HEK293T (cell line): ENCODE measurements around the gene PDE4B.
A peak's percentile ranks its signal among the peaks of the same experiment; 100 is the strongest.

ENCODE experiments used
- CTCF ChIA-PET: fragments of 350-600 bp; formaldehyde crosslinking; extraction: SDS; loops from one replicate; lab custom pipeline; 2021; ENCODE audit warnings: antibody characterized with exemption, inconsistent platforms; lab: Yijun Ruan, JAX
- POLR2A ChIA-PET: fragments of 350-600 bp; formaldehyde crosslinking; extraction: SDS; loops from one replicate; lab custom pipeline; 2020; ENCODE audit warnings: antibody characterized with exemption, inconsistent platforms; lab: Yijun Ruan, JAX
- DNase-seq: peaks from one replicate; pipeline ENCODE4 v3.0.0; 2012; ENCODE audit warnings: mixed read lengths; ENCODE audit errors: extremely low spot score
- ARNT ChIP-seq: fragments of 450-650 bp; IDR thresholded peaks from 2 replicates; pipeline ENCODE4 v1.6.1; 2017; ENCODE audit warnings: mild to moderate bottlenecking
- BHLHE40 ChIP-seq: fragments of 450-650 bp; IDR thresholded peaks from 2 replicates; pipeline ENCODE4 v1.6.1; 2016; ENCODE audit warnings: mild to moderate bottlenecking, moderate library complexity, borderline replicate concordance
- CTBP1 ChIP-seq: fragments of 450-650 bp; IDR thresholded peaks from 2 replicates; pipeline ENCODE4 v1.6.1; 2016; ENCODE audit warnings: borderline replicate concordance
- ELF4 ChIP-seq: fragments of 450-650 bp; IDR thresholded peaks from 2 replicates; pipeline ENCODE4 v1.6.1; 2017; ENCODE audit warnings: antibody characterized with exemption
- FOXA1 ChIP-seq: fragments of 450-650 bp; IDR thresholded peaks from 2 replicates; pipeline ENCODE4 v1.6.1; 2016; ENCODE audit warnings: mild to moderate bottlenecking
- FOXK2 ChIP-seq: fragments of 450-650 bp; IDR thresholded peaks from 2 replicates; pipeline ENCODE4 v1.6.1; 2016; ENCODE audit warnings: mild to moderate bottlenecking
- FOXM1 ChIP-seq: fragments of 450-650 bp; IDR thresholded peaks from 2 replicates; pipeline ENCODE4 v1.6.1; 2017; ENCODE audit warnings: mild to moderate bottlenecking, borderline replicate concordance
- HDGF ChIP-seq: fragments of 450-650 bp; IDR thresholded peaks from 2 replicates; pipeline ENCODE4 v1.6.1; 2017; ENCODE audit warnings: antibody characterized with exemption, borderline replicate concordance
- L3MBTL2 ChIP-seq: fragments of 450-650 bp; conservative IDR thresholded peaks from 2 replicates; pipeline ENCODE4 v1.6.1; 2016; ENCODE audit warnings: mild to moderate bottlenecking
- LEF1 ChIP-seq: fragments of 450-650 bp; IDR thresholded peaks from 2 replicates; pipeline ENCODE4 v1.6.1; 2017; ENCODE audit warnings: mild to moderate bottlenecking, borderline replicate concordance
- NFRKB ChIP-seq: fragments of 450-650 bp; IDR thresholded peaks from 2 replicates; pipeline ENCODE4 v1.6.1; 2016; ENCODE audit warnings: mild to moderate bottlenecking, moderate library complexity
- PKNOX1 ChIP-seq: fragments of 450-650 bp; IDR thresholded peaks from 2 replicates; pipeline ENCODE4 v1.6.1; 2016
- SP1 ChIP-seq: fragments of 450-650 bp; IDR thresholded peaks from 2 replicates; pipeline ENCODE4 v1.6.1; 2017
- SUZ12 ChIP-seq: fragments of 450-650 bp; IDR thresholded peaks from 2 replicates; pipeline ENCODE4 v1.6.1; 2016; ENCODE audit warnings: mild to moderate bottlenecking
- TARDBP ChIP-seq: fragments of 450-650 bp; IDR thresholded peaks from 2 replicates; pipeline ENCODE4 v1.6.1; 2016
- ZNF384 ChIP-seq: fragments of 450-650 bp; IDR thresholded peaks from 2 replicates; pipeline ENCODE4 v1.6.1; 2016

The PDE4B gene

GRCh38 chr1:66251546-66251945 is 458.9 kb downstream of the PDE4B start:
- ChIA-PET CTCF (interaction anchor here (0.5 to 3.8 kb wide), 3 partner anchors 9 to 290 kb away, joined by 3 to 37 read pairs (median 6); no protein-coding TSS in a partner anchor), POLR2A (no interaction called here)
- DNase-seq = no peak
- TF ChIP-seq CTBP1 (no peak), PKNOX1 (no peak), FOXM1 (no peak), SP1 (no peak), BHLHE40 (no peak), TARDBP (no peak), HDGF (no peak), FOXA1 (no peak), SUZ12 (no peak), ARNT (no peak), NFRKB (no peak), L3MBTL2 (no peak), ELF4 (no peak), LEF1 (no peak), FOXK2 (no peak), ZNF384 (no peak)

GRCh38 chr1:66253330-66253921 is 460.7 kb downstream of the PDE4B start:
- POLR2A ChIA-PET = no interaction called here
- DNase-seq = peak; percentile 76
- no peak for TF ChIP-seq SP1
- no peak for TF ChIP-seq FOXA1
- no peak for TF ChIP-seq FOXM1
- TF ChIP-seq NFRKB = no peak
- no peak for TF ChIP-seq HDGF
- TF ChIP-seq ELF4 = no peak
- no peak for TF ChIP-seq FOXK2
- CTCF ChIA-PET = interaction anchor here (0.6 to 3.8 kb wide), 4 partner anchors 78 to 253 kb away, joined by 3 to 37 read pairs (median 4); no protein-coding TSS in a partner anchor

GRCh38 chr1:66254785-66255184 is 462.1 kb downstream of the PDE4B start:
- POLR2A ChIA-PET = no interaction called here
- CTCF ChIA-PET = interaction anchor here (1.1 kb wide), 1 partner anchor 192 kb away, joined by 8 read pairs; no protein-coding TSS in a partner anchor
- no peak for TF ChIP-seq LEF1
- no peak for TF ChIP-seq L3MBTL2
- TF ChIP-seq HDGF = no peak
- TF ChIP-seq NFRKB = no peak
- no peak for TF ChIP-seq PKNOX1
- TF ChIP-seq FOXM1 = no peak
- no peak for DNase-seq

- POLR2A ChIA-PET = interaction anchor here (2.1 kb wide), 1 partner anchor 75 kb away, joined by 5 read pairs; no protein-coding TSS in a partner anchor
- TF ChIP-seq L3MBTL2 = no peak
- DNase-seq = no peak
- CTCF ChIA-PET = interaction anchor here (0.5 to 2.1 kb wide), 5 partner anchors 19 to 1571 kb away, joined by 3 to 8 read pairs (median 6); no protein-coding TSS in a partner anchor
These were observed 464.2 kb downstream of the PDE4B start for GRCh38 chr1:66256629-66257572.

GRCh38 chr1:66258404-66259105 is 465.9 kb downstream of the PDE4B start:
- no peak for DNase-seq
- CTCF ChIA-PET = interaction anchor here (0.6 kb wide), 2 partner anchors 186 to 188 kb away, joined by 3 read pairs; no protein-coding TSS in a partner anchor
- POLR2A ChIA-PET = no interaction called here
- TF ChIP-seq SP1 (no peak), PKNOX1 (0 out of 2 replicates have a peak, but pooled peaks have one; percentile 9)

GRCh38 chr1:66261364-66261763 is 468.7 kb downstream of the PDE4B start:
- ChIA-PET CTCF (interaction anchor here (1.4 kb wide), 1 partner anchor 185 kb away, joined by 6 read pairs; no protein-coding TSS in a partner anchor), POLR2A (no interaction called here)
- DNase-seq = no peak
- TF ChIP-seq L3MBTL2 = no peak
- no peak for TF ChIP-seq ELF4
